ENCODE results near the gene PAX5. TPM values are rescaled to one million over a fixed set of nuclear protein-coding genes. Genes with fewer than 3 reads are reported as not detected.

The PAX5 gene
- total and polyA plus RNA-seq, 2 of the 13 experiments (the other 11 are each of a cell fraction or from before 2014, with no cell fraction given), result not detected

DNA sequence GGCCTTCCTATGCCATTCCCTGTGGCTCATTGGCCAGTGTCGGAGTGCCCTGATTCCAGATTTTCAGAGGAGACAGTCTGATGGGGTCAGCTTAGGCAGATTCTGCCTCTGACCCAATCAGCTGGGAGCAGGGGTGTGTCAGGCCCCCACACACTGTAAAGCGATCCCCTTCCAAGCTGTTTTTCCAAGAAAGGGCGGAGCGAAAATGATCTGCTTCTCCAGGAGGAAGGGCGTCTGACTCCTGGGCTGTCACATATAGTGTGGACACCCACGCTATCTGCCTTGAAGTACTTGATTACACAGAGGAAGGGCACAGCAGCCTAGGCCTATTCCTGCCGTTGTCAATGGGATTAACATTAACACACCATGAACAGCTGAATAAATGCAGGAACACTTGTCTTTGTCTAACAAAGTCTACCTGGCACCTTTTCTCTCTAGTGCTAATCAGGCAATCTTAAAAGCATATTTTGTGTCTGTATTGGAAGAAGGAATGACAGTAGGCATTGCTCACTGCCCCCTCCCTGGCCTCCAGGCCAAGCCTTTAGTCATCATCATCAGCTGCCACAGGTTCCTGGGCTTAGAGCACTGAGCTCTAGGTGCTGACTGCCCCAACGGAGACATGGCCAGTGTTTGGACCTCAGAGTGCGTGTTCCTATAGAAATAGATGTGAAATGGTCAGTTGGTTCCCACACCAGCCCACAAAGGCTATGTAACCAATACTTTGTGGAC lies 242.7 kb downstream of the PAX5 start:
- Histone ChIP-seq H4K20me1 (ENCODE audit: insufficient read depth, low read length) (no peaks in the 10 kb centered on the region), H2AFZ (ENCODE audit: low read length) (no peak overlapping the region), H3K4me3 (replicated peaks in 1 of 3; ENCODE audit: insufficient read depth in 1 of 3, low read depth in 2 of 3, low read length in 3 of 3) (no peak overlapping the region), H3K36me3 (replicated peaks in 1 of 2; ENCODE audit: control insufficient read depth in 1 of 2, insufficient read depth in 2 of 2, low read length in 2 of 2) (no peaks in the 10 kb centered on the region), H3K4me1 (ENCODE audit: insufficient read depth, low read length) (no peaks in the 10 kb centered on the region), H3K9me3 (ENCODE audit: low read length) (peaks cover 9% of the 10 kb centered on the region), H3K27ac (ENCODE audit: extremely low read length, insufficient read depth, low read length) (no peak overlapping the region), H3K79me2 (ENCODE audit: insufficient read depth, low read length) (no peaks in the 10 kb centered on the region), H3K27me3 (ENCODE audit: control insufficient read depth in 1 of 2, insufficient read depth in 2 of 2, low read length in 2 of 2) (no peaks in the 10 kb centered on the region), H3K9ac (ENCODE audit: insufficient read depth, low read depth, low read length) (no peak overlapping the region), H3K4me2 (ENCODE audit: low read depth, low read length) (no peak overlapping the region)
- FAIRE-seq, result no peak
- DNase-seq (ENCODE audit: low spot score), result no peak
- ATAC-seq, result no peak
- ChIA-PET CTCF (ENCODE audit: low intra/inter-chr PET ratio, low total read pairs) (no interaction called here), POLR2A (no interaction called here)
- in situ Hi-C loops (cut with HindIII; ENCODE audit: extremely low pct_ligation_motif_present, low pct_unique_long_range_greater_than_20kb) (no loop called here), intact Hi-C loops (cut with micrococcal nuclease; ENCODE audit: unreplicated experiment) (no loop called here)
- no TSS peak for BruUV-seq (replicated peaks)
- WGBS (ENCODE audit: low lambda C conversion rate), result 34% methylated on average over 9 of the region's 9 CpGs
- TF ChIP-seq SMC3 (IDR thresholded peaks at IDR 0.05; ENCODE audit: low read length) (no peak), ASH2L (IDR thresholded peaks at IDR 0.05; ENCODE audit: insufficient read length, low read depth, low read length) (no peak), NFATC3 (CRISPR knock-in tag; IDR thresholded peaks at IDR 0.05) (no peak), RAD21 (CRISPR knock-in tag; IDR thresholded peaks at IDR 0.05) (no peak), TARDBP (CRISPR knock-in tag; IDR thresholded peaks at IDR 0.05) (no peak), KLF11 (CRISPR knock-in tag; IDR thresholded peaks at IDR 0.05) (no peak), HDAC1 (CRISPR knock-in tag; IDR thresholded peaks at IDR 0.05) (no peak), ZFP90 (CRISPR knock-in tag; IDR thresholded peaks at IDR 0.05; ENCODE audit: borderline replicate concordance) (no peak), TEAD2 (CRISPR knock-in tag; IDR thresholded peaks at IDR 0.05) (no peak)
- TF ChIP-seq, protein P1, sequence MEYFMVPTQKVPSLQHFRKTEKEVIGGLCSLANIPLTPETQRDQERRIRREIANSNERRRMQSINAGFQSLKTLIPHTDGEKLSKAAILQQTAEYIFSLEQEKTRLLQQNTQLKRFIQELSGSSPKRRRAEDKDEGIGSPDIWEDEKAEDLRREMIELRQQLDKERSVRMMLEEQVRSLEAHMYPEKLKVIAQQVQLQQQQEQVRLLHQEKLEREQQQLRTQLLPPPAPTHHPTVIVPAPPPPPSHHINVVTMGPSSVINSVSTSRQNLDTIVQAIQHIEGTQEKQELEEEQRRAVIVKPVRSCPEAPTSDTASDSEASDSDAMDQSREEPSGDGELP (IDR thresholded peaks at IDR 0.05; ENCODE audit: borderline replicate concordance, low read depth), result no peak
- TF ChIP-seq, protein P2, sequence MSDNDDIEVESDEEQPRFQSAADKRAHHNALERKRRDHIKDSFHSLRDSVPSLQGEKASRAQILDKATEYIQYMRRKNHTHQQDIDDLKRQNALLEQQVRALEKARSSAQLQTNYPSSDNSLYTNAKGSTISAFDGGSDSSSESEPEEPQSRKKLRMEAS (IDR thresholded peaks at IDR 0.05), result no peak
- TF ChIP-seq, protein P3, sequence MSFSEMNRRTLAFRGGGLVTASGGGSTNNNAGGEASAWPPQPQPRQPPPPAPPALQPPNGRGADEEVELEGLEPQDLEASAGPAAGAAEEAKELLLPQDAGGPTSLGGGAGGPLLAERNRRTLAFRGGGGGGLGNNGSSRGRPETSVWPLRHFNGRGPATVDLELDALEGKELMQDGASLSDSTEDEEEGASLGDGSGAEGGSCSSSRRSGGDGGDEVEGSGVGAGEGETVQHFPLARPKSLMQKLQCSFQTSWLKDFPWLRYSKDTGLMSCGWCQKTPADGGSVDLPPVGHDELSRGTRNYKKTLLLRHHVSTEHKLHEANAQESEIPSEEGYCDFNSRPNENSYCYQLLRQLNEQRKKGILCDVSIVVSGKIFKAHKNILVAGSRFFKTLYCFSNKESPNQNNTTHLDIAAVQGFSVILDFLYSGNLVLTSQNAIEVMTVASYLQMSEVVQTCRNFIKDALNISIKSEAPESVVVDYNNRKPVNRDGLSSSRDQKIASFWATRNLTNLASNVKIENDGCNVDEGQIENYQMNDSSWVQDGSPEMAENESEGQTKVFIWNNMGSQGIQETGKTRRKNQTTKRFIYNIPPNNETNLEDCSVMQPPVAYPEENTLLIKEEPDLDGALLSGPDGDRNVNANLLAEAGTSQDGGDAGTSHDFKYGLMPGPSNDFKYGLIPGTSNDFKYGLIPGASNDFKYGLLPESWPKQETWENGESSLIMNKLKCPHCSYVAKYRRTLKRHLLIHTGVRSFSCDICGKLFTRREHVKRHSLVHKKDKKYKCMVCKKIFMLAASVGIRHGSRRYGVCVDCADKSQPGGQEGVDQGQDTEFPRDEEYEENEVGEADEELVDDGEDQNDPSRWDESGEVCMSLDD (CRISPR knock-in tag; IDR thresholded peaks at IDR 0.05; ENCODE audit: borderline replicate concordance), result no peak
- TF ChIP-seq, protein P4, sequence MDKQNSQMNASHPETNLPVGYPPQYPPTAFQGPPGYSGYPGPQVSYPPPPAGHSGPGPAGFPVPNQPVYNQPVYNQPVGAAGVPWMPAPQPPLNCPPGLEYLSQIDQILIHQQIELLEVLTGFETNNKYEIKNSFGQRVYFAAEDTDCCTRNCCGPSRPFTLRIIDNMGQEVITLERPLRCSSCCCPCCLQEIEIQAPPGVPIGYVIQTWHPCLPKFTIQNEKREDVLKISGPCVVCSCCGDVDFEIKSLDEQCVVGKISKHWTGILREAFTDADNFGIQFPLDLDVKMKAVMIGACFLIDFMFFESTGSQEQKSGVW (CRISPR knock-in tag; IDR thresholded peaks at IDR 0.05; ENCODE audit: borderline replicate concordance), result no peak

All from HepG2 (cell line).